ENCODE data around the gene TP53INP2. TPM values are rescaled to one million over a fixed set of nuclear protein-coding genes. Genes with fewer than 3 reads are reported as not detected.

The TP53INP2 gene
- total and polyA plus RNA-seq, 2 donors = 0.33 to 5.7 TPM

- Histone ChIP-seq H3K27me3 (ENCODE audit: control insufficient read depth in 2 of 2, insufficient read depth in 1 of 2, low read length in 1 of 2) (no peaks in the 10 kb centered on the region), H3K4me1 (ENCODE audit: control insufficient read depth in 2 of 2, insufficient read depth in 2 of 2, low read length in 2 of 2) (no peaks in the 10 kb centered on the region), H3K9me3 (ENCODE audit: control insufficient read depth in 2 of 2, insufficient read depth in 1 of 2, low read length in 1 of 2) (no peaks in the 10 kb centered on the region), H3K27ac (ENCODE audit: low read depth in 1 of 2, low read length in 1 of 2) (no peak overlapping the region), H3K4me3 (ENCODE audit: low read length in 2 of 2) (no peak overlapping the region), H3K36me3 (ENCODE audit: control insufficient read depth in 2 of 2, insufficient read depth in 2 of 2, low read length in 1 of 2) (peaks cover 54 to 71% of the 10 kb centered on the region in 2 donors)
- WGBS = 97% methylated on average over 1 of the region's 1 CpG
- no peak for DNase-seq (ENCODE audit: low read depth in 6 of 9, low spot score in 9 of 9)
These were observed 38.9 kb downstream of the TP53INP2 start for GRCh38 chr20:34743039-34743438.

DNA sequence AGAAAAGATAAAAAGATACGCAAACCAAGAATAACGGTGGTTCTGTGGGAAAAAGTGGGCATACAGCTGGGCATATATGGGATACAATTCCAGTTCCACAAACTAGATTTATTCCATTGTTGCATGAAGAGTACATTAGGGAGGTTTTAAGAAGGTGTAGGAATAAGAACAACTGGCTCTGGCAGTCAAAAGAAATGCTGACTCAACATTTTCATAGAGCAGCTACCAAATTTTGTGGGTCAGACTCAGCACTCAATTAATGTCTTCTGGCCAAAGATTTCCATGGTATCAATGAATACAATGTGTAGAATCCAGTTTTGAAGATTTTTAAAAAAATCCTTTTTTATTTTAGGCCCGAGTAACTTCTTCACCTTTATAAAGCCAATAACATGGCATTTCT lies 40.2 kb downstream of the TP53INP2 start:
- peaks cover 50 to 67% of the 10 kb centered on the region in 2 donors for H3K36me3 ChIP-seq (ENCODE audit: control insufficient read depth in 2 of 2, insufficient read depth in 2 of 2, low read length in 1 of 2)

DNA sequence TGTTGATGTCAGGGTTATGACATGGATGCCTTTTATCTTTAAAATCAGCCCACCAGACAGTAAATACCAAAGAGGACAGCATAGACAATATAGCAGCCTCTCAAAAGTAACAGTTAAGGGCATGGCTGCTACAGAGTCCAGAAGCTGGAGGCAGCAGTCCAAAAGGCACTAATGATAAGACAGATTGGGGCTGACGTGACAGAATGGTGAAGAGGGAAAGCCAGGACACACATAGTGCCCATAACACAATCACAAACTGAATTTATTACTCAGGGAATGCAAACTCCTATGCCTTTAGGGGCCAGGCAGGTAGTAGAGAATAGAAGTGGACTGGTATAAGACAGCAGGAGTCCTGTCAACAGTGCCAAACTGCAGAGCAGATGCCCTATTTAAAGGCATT lies 40.7 kb downstream of the TP53INP2 start:
- H3K27me3 ChIP-seq (ENCODE audit: control insufficient read depth in 2 of 2, insufficient read depth in 1 of 2, low read length in 1 of 2) = no peaks in the 10 kb centered on the region
- no peak for DNase-seq (ENCODE audit: low read depth in 6 of 9, low spot score in 9 of 9)
- H3K27ac ChIP-seq (ENCODE audit: low read depth in 1 of 2, low read length in 1 of 2) = no peak overlapping the region
- H3K9me3 ChIP-seq (ENCODE audit: control insufficient read depth in 2 of 2, insufficient read depth in 1 of 2, low read length in 1 of 2) = no peaks in the 10 kb centered on the region
- peaks cover 53 to 72% of the 10 kb centered on the region in 2 donors for H3K36me3 ChIP-seq (ENCODE audit: control insufficient read depth in 2 of 2, insufficient read depth in 2 of 2, low read length in 1 of 2)
- 98% methylated on average over 1 of the region's 1 CpG for WGBS
- H3K4me3 ChIP-seq (ENCODE audit: low read length in 2 of 2) = no peak overlapping the region
- H3K4me1 ChIP-seq (ENCODE audit: control insufficient read depth in 2 of 2, insufficient read depth in 2 of 2, low read length in 2 of 2) = no peaks in the 10 kb centered on the region

More for the DNA sequence above, 40.2 kb downstream of the TP53INP2 start:
- no peak overlapping the region for H3K4me3 ChIP-seq (ENCODE audit: low read length in 2 of 2)
- no peaks in the 10 kb centered on the region for H3K9me3 ChIP-seq (ENCODE audit: control insufficient read depth in 2 of 2, insufficient read depth in 1 of 2, low read length in 1 of 2)
- H3K4me1 ChIP-seq (ENCODE audit: control insufficient read depth in 2 of 2, insufficient read depth in 2 of 2, low read length in 2 of 2) = no peaks in the 10 kb centered on the region
- 99% methylated on average over 3 of the region's 3 CpGs for WGBS
- no peaks in the 10 kb centered on the region for H3K27me3 ChIP-seq (ENCODE audit: control insufficient read depth in 2 of 2, insufficient read depth in 1 of 2, low read length in 1 of 2)
- DNase-seq (ENCODE audit: low read depth in 6 of 9, low spot score in 9 of 9) = no peak
- H3K27ac ChIP-seq (ENCODE audit: low read depth in 1 of 2, low read length in 1 of 2) = no peak overlapping the region

DNA sequence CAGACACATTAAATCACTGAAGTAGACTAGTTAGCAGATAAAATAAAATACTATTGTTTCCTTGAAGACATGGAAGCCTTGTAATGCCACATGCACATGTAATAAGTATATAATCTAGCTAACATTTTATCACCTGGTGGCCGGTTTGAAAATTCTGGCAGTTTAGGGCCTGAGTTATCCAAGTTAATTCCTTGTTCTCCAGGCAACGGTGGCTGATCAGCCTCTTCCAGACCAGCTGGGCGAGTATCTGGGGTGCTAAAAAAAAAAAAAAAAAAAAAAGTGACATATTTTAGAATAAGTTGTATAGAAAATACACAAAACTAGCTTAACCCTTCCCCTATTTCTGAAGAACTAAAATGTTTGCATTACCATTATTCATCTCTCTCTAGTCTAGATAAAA lies 42.5 kb downstream of the TP53INP2 start:
- H3K27ac ChIP-seq (ENCODE audit: low read depth in 1 of 2, low read length in 1 of 2) = no peak overlapping the region
- no peak overlapping the region for H3K4me3 ChIP-seq (ENCODE audit: low read length in 2 of 2)
- DNase-seq (ENCODE audit: low read depth in 6 of 9, low spot score in 9 of 9) = no peak
- no peaks in the 10 kb centered on the region for H3K27me3 ChIP-seq (ENCODE audit: control insufficient read depth in 2 of 2, insufficient read depth in 1 of 2, low read length in 1 of 2)
- H3K4me1 ChIP-seq (ENCODE audit: control insufficient read depth in 2 of 2, insufficient read depth in 2 of 2, low read length in 2 of 2) = no peaks in the 10 kb centered on the region
- peaks cover 47 to 66% of the 10 kb centered on the region in 2 donors for H3K36me3 ChIP-seq (ENCODE audit: control insufficient read depth in 2 of 2, insufficient read depth in 2 of 2, low read length in 1 of 2)
- WGBS = 97% methylated on average over 3 of the region's 3 CpGs
- H3K9me3 ChIP-seq (ENCODE audit: control insufficient read depth in 2 of 2, insufficient read depth in 1 of 2, low read length in 1 of 2) = no peaks in the 10 kb centered on the region

- Histone ChIP-seq H3K27me3 (ENCODE audit: control insufficient read depth in 2 of 2, insufficient read depth in 1 of 2, low read length in 1 of 2) (no peaks in the 10 kb centered on the region), H3K27ac (ENCODE audit: low read depth in 1 of 2, low read length in 1 of 2) (no peak overlapping the region), H3K36me3 (ENCODE audit: control insufficient read depth in 2 of 2, insufficient read depth in 2 of 2, low read length in 1 of 2) (peaks cover 45 to 64% of the 10 kb centered on the region in 2 donors), H3K4me1 (ENCODE audit: control insufficient read depth in 2 of 2, insufficient read depth in 2 of 2, low read length in 2 of 2) (no peaks in the 10 kb centered on the region), H3K4me3 (ENCODE audit: low read length in 2 of 2) (no peak overlapping the region), H3K9me3 (ENCODE audit: control insufficient read depth in 2 of 2, insufficient read depth in 1 of 2, low read length in 1 of 2) (no peaks in the 10 kb centered on the region)
- DNase-seq (ENCODE audit: low read depth in 6 of 9, low spot score in 9 of 9) = no peak
- 97% methylated on average over 2 of the region's 2 CpGs for WGBS
These were observed 43.3 kb downstream of the TP53INP2 start for GRCh38 chr20:34747479-34747878.

DNA sequence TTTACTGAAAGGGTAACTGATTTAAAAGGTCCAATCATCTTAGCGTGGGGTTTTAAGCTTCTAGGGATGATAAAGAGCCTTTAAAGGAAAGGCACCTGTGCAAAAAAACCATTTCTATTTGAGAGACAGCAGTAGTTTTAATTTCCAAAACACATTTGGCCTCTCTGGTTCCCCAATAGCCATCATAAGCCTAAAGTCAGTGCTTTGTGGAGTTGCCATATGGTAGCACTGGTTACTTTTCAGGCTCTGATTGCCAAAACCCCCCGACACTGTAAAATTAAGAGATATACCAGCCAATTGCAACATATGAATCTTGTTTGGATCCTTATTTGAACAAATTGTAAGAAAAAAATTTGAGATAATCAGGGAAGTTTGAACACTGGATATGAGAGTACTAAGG lies 44.6 kb downstream of the TP53INP2 start:
- Histone ChIP-seq H3K4me3 (ENCODE audit: low read length in 2 of 2) (no peak overlapping the region), H3K4me1 (ENCODE audit: control insufficient read depth in 2 of 2, insufficient read depth in 2 of 2, low read length in 2 of 2) (no peaks in the 10 kb centered on the region)

GRCh38 chr20:34750484-34750883 lies 46.3 kb downstream of the TP53INP2 start:
- no peaks in the 10 kb centered on the region for H3K4me1 ChIP-seq (ENCODE audit: control insufficient read depth in 2 of 2, insufficient read depth in 2 of 2, low read length in 2 of 2)
- no peak overlapping the region for H3K27ac ChIP-seq (ENCODE audit: low read depth in 1 of 2, low read length in 1 of 2)
- DNase-seq (ENCODE audit: low read depth in 6 of 9, low spot score in 9 of 9) = no peak
- H3K4me3 ChIP-seq (ENCODE audit: low read length in 2 of 2) = no peak overlapping the region
- no peaks in the 10 kb centered on the region for H3K27me3 ChIP-seq (ENCODE audit: control insufficient read depth in 2 of 2, insufficient read depth in 1 of 2, low read length in 1 of 2)
- 46% methylated on average over 2 of the region's 2 CpGs for WGBS
- peaks cover 37 to 59% of the 10 kb centered on the region in 2 donors for H3K36me3 ChIP-seq (ENCODE audit: control insufficient read depth in 2 of 2, insufficient read depth in 2 of 2, low read length in 1 of 2)
- H3K9me3 ChIP-seq (ENCODE audit: control insufficient read depth in 2 of 2, insufficient read depth in 1 of 2, low read length in 1 of 2) = no peaks in the 10 kb centered on the region

More for the DNA sequence above, 44.6 kb downstream of the TP53INP2 start:
- no peak overlapping the region for H3K27ac ChIP-seq (ENCODE audit: low read depth in 1 of 2, low read length in 1 of 2)
- no peaks in the 10 kb centered on the region for H3K9me3 ChIP-seq (ENCODE audit: control insufficient read depth in 2 of 2, insufficient read depth in 1 of 2, low read length in 1 of 2)
- H3K36me3 ChIP-seq (ENCODE audit: control insufficient read depth in 2 of 2, insufficient read depth in 2 of 2, low read length in 1 of 2) = peaks cover 36 to 59% of the 10 kb centered on the region in 2 donors
- 99% methylated on average over 2 of the region's 2 CpGs for WGBS
- no peaks in the 10 kb centered on the region for H3K27me3 ChIP-seq (ENCODE audit: control insufficient read depth in 2 of 2, insufficient read depth in 1 of 2, low read length in 1 of 2)
- DNase-seq (ENCODE audit: low read depth in 6 of 9, low spot score in 9 of 9) = no peak

GRCh38 chr20:34751453-34751852 lies 47.3 kb downstream of the TP53INP2 start:
- no peaks in the 10 kb centered on the region for H3K4me1 ChIP-seq (ENCODE audit: control insufficient read depth in 2 of 2, insufficient read depth in 2 of 2, low read length in 2 of 2)
- WGBS = 99% methylated on average over 3 of the region's 3 CpGs
- no peak overlapping the region for H3K27ac ChIP-seq (ENCODE audit: low read depth in 1 of 2, low read length in 1 of 2)
- peaks cover 38 to 55% of the 10 kb centered on the region in 2 donors for H3K36me3 ChIP-seq (ENCODE audit: control insufficient read depth in 2 of 2, insufficient read depth in 2 of 2, low read length in 1 of 2)
- H3K4me3 ChIP-seq (ENCODE audit: low read length in 2 of 2) = no peak overlapping the region
- DNase-seq (ENCODE audit: low read depth in 6 of 9, low spot score in 9 of 9) = no peak
- H3K27me3 ChIP-seq (ENCODE audit: control insufficient read depth in 2 of 2, insufficient read depth in 1 of 2, low read length in 1 of 2) = no peaks in the 10 kb centered on the region
- H3K9me3 ChIP-seq (ENCODE audit: control insufficient read depth in 2 of 2, insufficient read depth in 1 of 2, low read length in 1 of 2) = no peaks in the 10 kb centered on the region

- 95% methylated on average over 2 of the region's 2 CpGs for WGBS
- Histone ChIP-seq H3K4me3 (ENCODE audit: low read length in 2 of 2) (no peak overlapping the region), H3K27ac (ENCODE audit: low read depth in 1 of 2, low read length in 1 of 2) (no peak overlapping the region), H3K4me1 (ENCODE audit: control insufficient read depth in 2 of 2, insufficient read depth in 2 of 2, low read length in 2 of 2) (no peaks in the 10 kb centered on the region), H3K27me3 (ENCODE audit: control insufficient read depth in 2 of 2, insufficient read depth in 1 of 2, low read length in 1 of 2) (no peaks in the 10 kb centered on the region), H3K9me3 (ENCODE audit: control insufficient read depth in 2 of 2, insufficient read depth in 1 of 2, low read length in 1 of 2) (no peaks in the 10 kb centered on the region), H3K36me3 (ENCODE audit: control insufficient read depth in 2 of 2, insufficient read depth in 2 of 2, low read length in 1 of 2) (peaks cover 54 to 72% of the 10 kb centered on the region in 2 donors)
- no peak for DNase-seq (ENCODE audit: low read depth in 6 of 9, low spot score in 9 of 9)
These were observed 49.7 kb downstream of the TP53INP2 start for GRCh38 chr20:34753706-34754461.
